Kidney epithelial cell (primary cell): Measurements from ENCODE around the gene INSYN2A. TPM values are rescaled to one million over a fixed set of nuclear protein-coding genes. Genes with fewer than 3 reads are reported as not detected.

Source experiments
- DNase-seq: peaks from one replicate; pipeline ENCODE4 v3.0.0-alpha.2; 2010; ENCODE audit warnings: low read depth
- H3K27me3 ChIP-seq: 2 replicates; pipeline ENCODE4 v1.6.0; 2011; ENCODE audit warnings: low read length; ENCODE audit not compliant: control insufficient read depth, insufficient read depth
- H3K36me3 ChIP-seq: 2 replicates; pipeline ENCODE4 v1.5.1; 2011; ENCODE audit warnings: low read length; ENCODE audit not compliant: control insufficient read depth, insufficient read depth
- H3K4me3 ChIP-seq: 2 replicates; pipeline ENCODE4 v1.5.1; 2011; ENCODE audit warnings: low read depth, mild to moderate bottlenecking, control low read depth, low read length
- total RNA-seq: library from RNA; depleted of rRNA; stranded (reverse); fragments of >200 nt; gene quantifications from 2 replicates; pipeline ENCODE4 v1.2.3, GENCODE V29; 2015
- TF ChIP-seq, protein P1 (sequence below): IDR thresholded peaks from 2 replicates; pipeline ENCODE4 v1.5.1; 2011; ENCODE audit warnings: mild to moderate bottlenecking, moderate library complexity, low read length, control low read depth, inconsistent platforms; ENCODE audit not compliant: insufficient read depth, poor library complexity, severe bottlenecking

Gene INSYN2A, protein sequence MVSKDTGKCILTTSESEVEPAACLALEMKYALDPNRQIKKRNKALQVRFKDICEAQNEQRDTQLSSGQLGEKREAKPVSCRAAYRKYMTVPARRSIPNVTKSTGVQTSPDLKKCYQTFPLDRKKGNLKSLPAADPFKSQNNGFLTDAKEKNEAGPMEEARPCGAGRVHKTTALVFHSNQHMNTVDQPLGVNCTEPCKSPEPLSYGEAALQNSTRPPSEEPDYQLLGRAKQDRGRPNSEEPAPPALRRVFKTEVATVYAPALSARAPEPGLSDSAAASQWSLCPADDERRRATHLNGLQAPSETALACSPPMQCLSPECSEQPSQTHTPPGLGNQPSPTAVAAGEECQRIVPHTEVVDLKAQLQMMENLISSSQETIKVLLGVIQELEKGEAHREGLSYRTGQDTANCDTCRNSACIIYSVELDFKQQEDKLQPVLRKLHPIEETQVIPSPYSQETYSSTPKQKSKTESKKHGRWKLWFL
- total RNA-seq, result under 0.01 and 0.04 TPM in 2 replicates

DNA sequence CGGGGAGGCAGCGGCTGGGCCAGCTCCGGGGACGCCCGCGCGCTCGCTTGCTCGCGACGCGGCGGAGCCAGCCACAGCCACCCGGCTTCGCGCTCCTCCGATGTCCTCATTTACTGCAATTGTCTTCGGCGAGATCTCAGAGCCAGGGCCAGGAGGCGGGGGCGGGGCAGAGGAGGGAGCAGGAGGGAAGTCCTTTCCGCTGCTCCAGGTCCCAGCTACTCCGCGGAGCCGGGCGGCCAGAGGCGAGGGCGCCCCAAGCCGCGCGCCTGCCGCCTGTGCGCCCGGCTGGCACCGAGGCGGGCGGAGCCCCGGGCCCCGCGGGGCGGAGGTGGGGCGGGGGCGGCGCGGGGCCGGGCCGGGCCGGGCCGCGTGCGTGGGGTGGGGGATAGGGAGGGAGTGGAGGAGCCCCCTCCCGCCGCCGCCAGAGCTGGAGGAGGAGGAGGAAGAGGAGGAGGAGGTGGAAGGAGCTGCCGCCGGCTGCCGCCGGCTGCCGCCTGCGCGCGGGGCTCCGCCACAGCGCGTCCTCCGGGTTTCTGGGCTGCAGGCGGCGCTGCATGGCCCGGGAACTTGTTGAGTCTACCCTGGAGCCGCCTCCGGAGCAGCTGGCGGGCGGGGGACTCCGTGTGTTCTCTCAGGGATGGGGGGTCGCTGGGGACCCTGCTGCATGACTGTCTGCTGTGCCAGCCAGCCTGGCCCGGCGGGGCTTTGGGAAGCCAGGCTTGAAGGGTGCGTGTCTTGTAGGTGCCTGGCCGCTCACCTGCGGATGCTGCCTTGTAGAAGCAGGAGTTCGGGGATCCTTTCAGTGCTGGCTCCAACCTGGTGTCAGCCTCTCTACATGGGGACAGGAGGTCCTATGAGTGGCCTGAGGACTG is at the start of gene INSYN2A:
Gene INSYN2A, minus strand, starts transcription at position 310 of the 872 bp plus-strand sequence. CDS start 20,196 bp downstream, outside the sequence.
- peak within 1 kb of the TSS; percentile 37 for H3K4me3 ChIP-seq
- DNase-seq, result no peak
- no peaks in the 10 kb centered on the region for H3K36me3 ChIP-seq
- TF ChIP-seq, protein P1, sequence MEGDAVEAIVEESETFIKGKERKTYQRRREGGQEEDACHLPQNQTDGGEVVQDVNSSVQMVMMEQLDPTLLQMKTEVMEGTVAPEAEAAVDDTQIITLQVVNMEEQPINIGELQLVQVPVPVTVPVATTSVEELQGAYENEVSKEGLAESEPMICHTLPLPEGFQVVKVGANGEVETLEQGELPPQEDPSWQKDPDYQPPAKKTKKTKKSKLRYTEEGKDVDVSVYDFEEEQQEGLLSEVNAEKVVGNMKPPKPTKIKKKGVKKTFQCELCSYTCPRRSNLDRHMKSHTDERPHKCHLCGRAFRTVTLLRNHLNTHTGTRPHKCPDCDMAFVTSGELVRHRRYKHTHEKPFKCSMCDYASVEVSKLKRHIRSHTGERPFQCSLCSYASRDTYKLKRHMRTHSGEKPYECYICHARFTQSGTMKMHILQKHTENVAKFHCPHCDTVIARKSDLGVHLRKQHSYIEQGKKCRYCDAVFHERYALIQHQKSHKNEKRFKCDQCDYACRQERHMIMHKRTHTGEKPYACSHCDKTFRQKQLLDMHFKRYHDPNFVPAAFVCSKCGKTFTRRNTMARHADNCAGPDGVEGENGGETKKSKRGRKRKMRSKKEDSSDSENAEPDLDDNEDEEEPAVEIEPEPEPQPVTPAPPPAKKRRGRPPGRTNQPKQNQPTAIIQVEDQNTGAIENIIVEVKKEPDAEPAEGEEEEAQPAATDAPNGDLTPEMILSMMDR, result peak; percentile 31
- H3K27me3 ChIP-seq, result peaks cover 10% of the 10 kb centered on the region

DNA sequence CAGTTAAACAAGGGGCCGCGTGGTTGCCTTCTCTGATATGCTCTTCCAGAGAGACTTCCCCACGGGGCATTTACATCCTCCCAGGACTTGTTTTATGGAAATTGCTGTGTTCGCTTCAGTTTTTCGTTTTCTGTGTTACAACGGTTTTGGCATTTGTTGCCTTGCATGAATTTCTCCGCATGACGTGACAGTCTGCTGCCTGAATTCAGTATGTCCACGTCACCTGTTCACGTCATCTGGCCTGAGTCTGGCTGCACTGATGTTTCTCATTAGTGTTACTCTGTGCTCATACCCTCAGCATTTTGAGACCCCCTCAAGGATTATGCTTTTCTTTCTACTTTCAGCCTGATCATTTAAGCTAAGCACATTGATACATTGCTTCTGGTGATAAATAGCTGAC is 49.1 kb upstream of the INSYN2A start:
- Histone ChIP-seq H3K4me3 (no peak overlapping the region), H3K27me3 (no peaks in the 10 kb centered on the region), H3K36me3 (no peaks in the 10 kb centered on the region)
- TF ChIP-seq, protein P1, result no peak
- no peak for DNase-seq

DNA sequence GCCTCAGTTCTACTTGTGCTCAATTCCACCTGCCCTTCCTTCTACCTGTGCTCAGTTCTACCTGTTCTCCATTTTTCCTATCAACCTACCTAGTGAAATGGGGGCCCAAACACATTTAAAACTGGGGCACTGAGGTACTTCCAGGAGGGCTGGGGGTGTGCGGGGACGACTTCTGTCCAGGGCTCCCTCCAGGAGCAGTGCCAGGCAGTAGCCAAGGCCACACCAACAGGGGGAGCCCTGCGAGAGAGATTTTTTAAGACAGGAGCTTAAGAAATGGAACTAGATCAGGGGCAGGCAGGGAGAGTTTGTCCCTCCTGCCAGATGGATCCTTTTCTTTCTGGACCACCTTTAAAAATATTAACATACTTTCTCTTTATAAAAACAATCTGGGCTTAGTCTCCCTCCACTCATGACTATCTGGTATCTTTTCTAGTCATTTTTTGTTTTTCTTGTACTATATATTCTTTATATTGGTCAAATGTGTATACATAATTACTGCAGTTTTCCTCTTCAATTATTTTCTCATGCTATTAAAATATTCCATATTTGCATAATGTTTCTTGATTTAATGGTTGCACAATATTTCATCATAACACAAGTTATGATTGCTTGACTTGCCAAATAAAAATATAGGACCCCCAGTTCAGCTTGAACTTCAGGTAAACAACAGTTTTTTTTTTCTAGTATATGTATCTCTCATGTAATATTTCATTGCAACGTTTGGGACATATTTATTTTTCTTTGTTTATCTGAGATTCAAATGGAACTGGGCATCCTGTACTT is 47.3 kb upstream of the INSYN2A start:
- Histone ChIP-seq H3K4me3 (no peak overlapping the region), H3K36me3 (no peaks in the 10 kb centered on the region), H3K27me3 (no peaks in the 10 kb centered on the region)
- no peak for DNase-seq
- TF ChIP-seq, protein P1, result peak; percentile 87

DNA sequence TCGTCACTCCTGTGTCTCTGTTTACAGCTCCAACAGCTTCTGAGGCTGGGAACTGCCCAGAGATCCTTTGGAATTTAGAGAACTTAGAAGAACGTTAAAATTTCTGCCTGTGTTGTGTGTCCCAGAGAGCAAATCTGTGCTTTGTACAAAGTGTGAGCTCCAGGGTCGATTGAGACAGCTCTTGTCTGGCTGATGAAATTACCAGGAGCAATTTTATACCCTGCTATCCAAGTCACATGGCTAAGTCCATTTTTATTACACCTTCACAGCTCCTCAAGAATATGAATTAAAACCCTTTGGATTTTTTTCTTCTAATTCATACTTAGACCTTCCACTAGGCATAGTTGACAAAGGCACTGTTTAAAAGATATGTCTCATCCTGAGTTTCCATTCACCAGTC is 46.5 kb upstream of the INSYN2A start:
- H3K4me3 ChIP-seq, result no peak overlapping the region
- DNase-seq, result no peak
- no peaks in the 10 kb centered on the region for H3K27me3 ChIP-seq
- no peaks in the 10 kb centered on the region for H3K36me3 ChIP-seq
- TF ChIP-seq, protein P1, result no peak

DNA sequence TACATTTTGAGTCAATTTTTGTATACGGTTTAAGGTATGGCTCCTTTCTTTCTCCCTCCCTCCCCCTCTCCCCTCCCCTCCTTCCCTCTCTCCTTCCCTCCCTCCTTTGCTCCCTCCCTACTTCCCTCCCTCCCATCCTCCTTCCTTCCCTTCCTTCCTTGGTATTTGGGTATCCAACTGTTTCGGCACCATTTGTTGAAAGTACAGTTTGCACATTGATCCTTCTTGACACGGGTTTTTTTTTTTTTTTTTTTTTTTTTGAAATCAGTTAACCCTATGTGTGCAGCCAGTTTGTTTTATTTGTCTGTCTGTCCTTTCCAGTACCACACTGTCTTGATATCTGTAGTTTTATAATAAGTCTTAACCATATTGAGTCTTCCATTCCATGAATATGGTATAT is 39.9 kb upstream of the INSYN2A start:
- TF ChIP-seq, protein P1, result no peak
- Histone ChIP-seq H3K36me3 (no peaks in the 10 kb centered on the region), H3K27me3 (no peaks in the 10 kb centered on the region), H3K4me3 (no peak overlapping the region)
- DNase-seq, result no peak
